Activated CD8-positive, alpha-beta memory T cell treated with anti-CD3 and anti-CD28 coated beads, Interleukin-2, amount 50 U/mL, for 48 hours (primary cell): ENCODE results near the gene VPS35L.

Experiments
- DNase-seq: peaks from one replicate; pipeline ENCODE4 v3.0.0-alpha.2; 2020

Gene VPS35L

DNA sequence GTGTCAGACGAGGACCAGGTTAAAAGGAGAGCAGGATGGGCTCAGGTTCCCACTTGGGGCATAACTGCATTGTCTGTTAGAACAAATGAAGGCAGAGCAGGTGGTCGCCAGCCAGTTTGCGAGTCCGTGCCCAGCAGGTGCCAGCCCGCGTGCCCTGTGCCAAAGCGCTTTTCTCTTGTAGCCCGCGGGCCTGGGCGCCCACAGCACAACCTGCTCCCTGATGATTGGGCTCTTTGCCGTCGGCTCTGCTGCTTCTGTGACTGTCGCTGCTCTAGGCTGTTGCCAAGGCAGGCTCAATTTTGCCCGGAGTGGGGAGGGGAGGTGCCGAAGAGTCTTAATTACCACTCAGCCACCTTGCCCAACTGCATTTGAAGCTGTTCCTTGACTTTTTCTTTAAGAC, 141.5 kb downstream of the VPS35L start:
- DNase-seq: no peak

DNA sequence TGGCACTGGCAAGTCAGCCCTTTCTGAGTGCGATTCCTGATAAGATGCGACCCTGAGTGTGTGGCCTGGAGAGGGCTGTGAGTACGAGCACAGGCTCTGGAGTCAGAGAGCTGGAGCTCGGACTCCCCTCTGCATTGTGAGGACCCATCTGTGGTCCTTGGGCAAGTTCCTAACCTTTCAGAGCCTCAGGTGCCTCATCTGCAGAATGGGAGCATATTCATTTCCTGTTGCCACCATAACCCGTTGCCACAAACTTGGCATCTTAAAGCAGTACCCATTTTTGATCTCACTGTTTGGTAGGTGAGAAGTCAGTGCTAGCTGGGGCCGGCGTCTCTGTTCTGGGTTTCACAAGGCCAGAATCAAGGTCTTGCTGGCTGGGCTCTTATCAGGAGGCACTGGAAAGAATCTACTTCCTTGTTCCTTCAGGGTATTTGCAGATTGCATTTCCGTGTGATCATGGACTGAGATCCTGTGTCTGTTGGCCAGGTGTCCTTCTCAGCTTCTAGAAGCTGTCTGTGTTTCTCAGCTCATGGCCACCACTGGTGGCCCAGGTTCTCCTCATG, 142.3 kb downstream of the VPS35L start:
- DNase-seq: no peak

DNA sequence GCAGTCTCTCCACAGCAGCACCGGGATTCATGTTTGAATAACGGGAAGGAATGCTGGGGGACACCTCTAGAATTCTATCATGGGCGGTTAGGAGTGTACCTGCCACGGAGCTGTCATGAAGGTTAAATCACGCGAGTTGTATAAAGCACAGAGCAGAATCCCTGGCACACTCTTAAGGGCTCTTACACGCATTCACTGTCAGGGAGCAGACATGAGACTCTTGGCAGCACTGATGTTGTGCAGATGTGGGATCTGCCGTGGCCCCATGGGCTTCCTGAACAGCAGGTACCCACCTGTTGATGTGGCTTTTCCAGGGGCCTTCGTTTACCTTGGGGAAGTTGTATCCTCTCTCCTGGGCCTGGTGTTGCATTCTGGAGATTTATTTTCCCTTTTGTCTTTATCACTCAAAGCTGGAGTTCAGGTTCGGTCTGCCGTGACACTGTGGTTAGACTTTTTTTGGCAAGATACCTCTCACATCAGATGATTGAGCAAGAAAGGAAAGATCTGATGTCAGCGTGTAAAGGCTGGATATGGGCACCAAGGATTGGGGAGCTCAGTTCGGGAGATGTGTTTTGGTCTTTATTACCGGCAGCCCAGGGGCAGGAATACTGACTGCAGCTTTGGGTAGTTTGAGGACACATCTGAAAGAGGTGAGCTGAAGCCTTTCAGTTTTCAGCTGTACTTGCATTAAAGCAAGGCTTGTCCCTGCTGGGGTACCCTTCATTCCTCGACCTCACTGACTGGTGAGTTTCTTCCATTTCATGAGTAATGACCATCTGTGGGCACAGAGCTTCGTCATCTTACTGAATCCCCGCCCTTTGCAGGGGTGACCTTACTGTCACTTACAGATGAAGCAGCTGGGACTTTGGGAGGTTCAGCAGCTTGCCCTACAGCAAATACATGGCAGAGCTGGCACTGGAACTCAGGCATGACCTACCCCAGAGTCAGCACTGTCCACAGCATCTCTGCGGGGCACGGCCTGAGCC, 143.3 kb downstream of the VPS35L start:
- no peak for DNase-seq

DNA sequence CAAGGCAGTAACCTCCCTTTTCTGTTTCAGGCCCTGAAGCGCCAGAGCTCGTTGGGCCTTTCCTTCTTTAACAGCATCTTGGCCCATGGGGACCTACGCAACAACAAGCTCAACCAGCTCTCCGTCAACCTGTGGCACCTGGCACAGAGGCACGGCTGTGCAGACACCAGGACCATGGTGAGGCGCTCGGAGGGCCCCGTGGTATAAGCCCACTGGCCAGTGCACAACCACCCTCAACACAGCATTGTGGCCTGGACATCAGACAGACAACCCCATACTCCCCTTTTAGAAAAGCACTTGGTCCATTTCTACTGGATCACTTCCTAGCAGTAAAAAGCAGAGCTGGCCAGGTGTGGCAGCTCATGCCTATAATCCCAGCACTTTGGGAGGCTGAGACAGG, 144.0 kb downstream of the VPS35L start:
- no peak for DNase-seq

DNA sequence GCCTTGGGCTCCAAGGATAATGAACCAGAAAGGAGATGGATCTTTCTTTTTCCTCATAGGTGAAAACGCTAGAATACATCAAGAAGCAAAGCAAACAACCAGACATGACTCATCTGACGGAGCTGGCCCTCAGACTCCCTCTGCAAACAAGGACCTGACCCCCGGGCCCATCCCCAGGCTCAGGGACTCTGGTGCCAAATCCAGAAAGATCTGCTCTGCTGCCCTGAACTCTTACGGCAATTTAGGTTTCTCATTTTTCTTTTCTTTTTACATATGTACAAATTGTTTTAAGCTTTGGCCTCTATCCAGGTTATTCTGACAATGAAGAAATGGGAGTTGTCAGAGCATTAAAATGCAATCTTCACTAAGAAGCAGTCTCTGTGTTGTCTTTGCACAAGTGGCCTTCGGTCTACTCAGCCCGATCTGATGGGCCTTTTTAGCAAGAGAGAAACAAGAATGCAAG, 144.8 kb downstream of the VPS35L start:
- DNase-seq: no peak

DNA sequence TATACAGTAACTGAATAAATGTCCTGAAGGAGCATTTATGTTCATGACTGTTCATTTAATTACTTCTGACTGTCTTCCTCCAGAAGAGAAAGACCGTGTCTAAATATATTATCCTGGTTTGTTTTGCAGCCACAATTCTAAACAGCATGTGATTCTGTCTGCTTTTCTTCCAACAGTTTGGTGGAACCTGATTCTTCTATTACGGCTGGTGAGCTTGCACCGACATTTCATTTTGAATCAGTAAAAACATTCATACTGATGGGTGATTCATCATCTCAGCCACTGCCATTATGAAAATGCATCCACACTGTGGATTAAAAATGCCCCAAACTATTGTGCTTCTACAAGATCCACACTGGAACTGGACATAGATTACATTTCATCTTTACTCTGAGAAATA, 145.6 kb downstream of the VPS35L start:
- no peak for DNase-seq

DNA sequence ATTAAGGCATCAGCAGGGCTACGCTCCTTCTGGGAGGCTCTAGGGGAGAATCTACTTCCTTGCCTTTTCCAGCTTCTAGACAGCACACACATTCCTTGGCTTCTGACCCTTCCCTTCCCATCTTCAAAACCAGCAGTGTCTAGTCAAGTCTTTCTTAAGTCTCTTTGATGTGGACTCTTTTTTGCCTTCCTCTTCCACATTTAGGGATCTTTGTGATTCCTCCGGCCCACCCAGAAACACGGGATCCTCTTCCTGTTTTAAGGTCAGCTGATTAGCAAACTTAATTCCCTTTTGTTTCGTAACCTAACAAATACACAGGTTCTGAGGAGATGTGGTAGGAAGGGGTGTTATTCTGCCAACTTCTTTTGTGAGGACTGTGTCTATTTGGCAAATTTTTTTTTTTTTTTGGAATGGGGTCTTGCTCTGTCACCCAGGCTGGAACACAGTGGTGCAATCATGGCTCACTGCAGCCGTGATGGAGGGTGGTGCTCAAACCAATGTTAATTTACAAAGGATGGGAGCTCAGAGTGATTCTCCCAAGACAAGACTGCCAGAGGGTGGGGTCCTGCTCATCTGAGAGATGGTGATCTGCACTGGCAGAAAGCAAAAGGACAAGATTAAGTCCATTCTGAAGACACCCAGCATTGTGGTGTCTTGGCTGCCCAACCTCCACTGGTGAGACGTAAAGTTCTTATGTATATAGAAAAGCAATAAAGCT, 147.8 kb downstream of the VPS35L start:
- DNase-seq: no peak

DNA sequence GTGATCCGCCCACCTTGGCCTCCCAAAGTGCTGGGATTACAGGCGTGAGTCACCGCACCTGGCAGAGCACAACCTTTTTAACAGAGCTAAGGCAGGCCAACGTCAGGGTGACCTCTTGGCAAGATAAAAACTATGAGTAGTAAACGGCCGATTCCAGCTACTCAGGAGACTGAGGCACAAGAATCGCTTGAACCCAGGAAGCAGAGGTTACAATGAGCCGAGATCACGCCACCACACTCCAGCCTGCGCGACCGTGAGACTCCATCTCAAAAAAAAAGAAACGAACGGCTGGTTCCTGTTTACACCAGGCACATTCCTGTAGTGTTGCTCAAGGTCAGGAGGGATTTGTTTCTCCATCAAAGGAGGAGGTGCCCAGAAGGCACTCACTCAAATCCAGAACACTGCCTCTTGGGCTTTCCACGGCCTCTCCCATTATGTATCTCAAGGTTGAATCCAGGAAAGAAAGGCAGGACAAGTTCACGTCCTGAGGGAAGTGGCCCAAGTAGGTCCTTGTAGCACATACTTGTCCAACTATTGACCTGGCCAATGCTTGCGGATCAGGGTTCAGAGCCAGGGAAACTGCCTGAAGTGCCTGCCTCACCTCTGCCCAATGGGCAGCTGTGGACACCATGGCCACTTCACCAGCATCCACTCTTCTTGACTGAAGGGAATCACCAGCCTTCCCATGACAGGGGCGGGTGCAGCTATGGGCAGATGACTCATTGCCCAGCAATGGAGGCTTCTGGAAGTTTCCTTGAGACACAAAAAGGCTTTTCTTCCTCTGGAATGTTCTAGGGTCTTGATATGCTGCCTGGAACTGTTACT, 149.0 kb downstream of the VPS35L start:
- no peak for DNase-seq

DNA sequence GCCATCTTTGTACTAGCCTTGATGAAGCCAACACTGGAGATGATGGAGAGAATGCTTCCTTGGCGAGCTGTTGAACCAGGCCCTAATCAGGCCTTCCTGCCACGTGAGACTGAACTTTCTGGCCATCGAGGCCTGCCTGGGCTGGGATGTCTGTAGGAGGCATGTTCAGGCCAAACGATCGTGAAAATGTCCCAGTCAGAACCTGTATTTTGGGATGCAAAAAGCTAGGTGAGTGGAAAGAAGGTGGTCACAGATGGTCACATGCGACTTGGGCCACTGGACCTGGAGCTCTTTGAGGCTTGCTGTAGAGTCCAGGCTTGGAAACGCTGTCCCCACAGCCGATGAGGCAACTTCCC, 149.6 kb downstream of the VPS35L start:
- no peak for DNase-seq

DNA sequence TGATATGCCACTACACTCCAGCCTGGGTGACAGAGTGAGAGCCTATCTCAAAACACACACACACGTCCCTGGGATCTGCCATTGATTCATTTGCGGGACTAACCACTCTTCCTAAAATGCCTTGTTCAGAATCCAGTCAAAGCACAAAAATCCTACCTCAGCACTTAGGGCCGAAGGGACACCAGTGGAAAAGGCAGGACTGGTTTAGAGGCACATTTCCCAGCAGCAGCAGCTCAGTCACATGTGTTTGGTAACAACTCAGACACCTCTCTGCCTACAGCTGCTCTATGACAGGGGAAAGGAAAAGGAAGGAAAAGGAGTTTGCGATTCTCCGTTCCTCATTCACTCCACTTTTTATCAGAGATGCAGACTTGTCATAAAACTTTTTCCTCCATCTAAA, 150.3 kb downstream of the VPS35L start:
- DNase-seq: no peak

DNA sequence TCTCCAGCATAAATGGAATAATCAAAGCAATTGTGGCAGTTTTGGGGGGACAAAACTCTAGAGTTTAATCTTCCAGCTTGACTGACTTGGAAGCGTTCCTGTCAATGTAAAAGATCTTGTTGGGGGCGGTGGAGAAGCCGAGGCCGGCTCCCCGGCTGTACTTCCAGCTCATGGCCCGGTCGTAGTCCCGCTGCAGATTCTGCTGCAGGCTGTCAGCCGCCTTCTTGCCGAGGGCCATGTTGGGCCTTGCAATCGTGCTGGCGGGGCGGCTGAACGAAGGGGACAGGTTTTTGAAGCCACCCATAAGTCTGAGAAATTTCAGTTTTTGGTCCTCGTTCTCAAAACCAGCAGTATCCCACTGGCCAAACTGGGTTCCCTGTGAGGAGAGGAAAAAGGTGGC, 151.3 kb downstream of the VPS35L start:
- DNase-seq: no peak

DNA sequence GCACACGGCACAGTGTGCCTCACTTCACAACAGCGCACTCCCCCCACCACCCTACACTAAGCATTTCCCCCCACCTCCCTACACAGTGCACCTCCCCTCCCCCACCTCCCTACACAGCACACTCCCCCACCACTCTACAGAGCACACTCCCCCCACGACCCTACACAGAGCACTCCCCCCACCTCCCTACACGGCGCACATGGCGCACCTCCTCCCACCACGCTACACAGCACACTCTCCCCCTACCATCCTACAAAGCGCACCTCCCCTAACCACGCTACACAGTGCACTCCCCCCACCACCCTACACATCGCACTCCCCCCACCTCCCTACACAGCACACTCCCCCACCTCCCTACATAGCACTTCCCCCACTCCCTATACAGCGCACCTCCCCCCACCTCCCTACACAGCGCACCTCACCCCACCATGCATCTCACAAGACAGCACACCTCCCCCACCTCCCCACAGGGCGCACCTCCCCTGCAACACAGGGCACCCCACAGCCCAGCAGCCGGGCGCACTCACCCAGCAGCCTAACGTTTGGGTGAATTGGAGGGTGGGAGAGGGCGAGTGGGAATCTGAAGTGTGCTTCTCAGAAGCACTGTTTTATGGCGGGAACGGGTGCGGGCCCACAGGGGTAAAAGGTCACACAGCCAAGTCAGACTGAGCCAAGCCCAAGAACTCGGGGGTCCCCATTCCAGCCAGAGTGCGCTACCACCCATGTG, 152.2 kb downstream of the VPS35L start:
- DNase-seq: no peak

DNA sequence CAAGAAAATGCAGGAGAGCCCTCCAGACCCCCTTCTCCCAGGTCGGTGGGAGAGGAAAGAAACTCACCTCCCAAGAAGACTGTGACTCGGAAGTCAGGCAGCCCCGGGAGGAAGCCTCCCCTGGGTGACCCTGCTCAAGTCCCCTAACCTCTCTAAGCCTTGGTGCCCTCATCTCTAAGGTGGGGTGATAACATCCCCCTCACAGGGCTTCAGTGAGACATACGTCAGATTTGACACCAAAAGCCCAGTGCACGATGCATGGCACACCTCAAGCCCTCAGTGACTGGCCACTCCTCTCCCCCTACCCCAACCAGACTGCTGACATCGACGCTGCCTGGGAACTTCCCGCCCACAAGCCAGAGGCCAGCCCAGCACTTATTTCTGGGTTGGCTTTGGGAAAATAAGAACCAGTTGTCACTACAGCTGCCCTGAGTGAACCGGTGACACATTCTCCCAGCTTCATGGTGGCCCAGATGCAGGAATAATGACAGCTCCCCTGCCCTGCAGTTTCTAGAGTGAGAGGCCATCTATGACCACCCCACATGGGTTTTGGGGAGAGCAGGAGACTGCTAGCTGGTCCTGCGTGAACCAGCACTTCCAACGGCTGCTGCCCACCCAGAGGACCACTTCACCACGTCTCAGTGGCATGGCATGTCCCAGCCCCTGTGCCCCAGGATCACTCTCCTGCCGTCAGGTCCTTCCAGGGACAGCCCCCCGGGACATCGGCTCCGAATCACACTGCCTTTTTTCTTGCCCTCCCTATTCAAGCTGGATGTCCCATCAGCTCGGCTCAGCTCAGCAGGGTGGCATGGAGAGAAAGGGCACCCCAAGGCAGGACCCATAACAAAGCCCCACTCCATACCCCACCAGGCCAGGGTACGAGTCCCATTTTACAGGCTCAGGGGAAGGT, 153.0 kb downstream of the VPS35L start:
- DNase-seq: no peak

DNA sequence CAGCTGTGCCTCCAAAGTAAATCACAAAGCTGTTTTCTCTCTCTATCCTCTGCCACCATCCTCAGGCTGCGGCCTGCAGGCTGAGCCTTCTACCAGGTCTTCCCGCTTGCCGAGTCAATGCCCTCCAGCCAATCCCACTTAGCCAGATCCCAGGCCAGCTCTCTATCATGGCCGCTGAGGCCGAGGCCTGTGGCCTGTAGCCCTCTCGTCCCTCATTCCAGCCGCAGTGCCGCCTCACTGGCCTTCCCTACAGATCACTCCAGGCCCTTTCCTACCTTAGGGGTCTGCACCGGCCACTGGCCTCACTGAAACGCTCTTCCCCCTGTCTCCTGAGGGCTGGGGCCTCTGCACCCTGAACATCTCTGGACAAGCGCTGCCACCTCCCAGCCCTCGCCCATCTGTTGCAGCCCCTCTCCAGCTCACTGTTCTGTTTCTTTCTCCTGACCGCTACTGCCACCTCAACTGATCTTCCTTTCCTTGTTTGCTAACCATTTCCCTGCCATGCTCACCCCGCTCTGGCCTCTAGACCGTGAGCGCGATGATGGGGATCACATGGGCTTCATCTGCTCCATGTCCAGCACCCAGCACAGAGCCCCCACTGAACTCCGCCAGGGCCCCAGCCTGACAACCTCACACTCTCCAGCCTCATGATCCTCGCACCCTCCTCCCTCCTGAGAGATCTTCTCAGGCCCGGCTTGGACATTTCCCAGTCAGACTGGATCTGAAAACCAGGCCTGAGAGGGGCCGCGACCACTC, 154.1 kb downstream of the VPS35L start:
- no peak for DNase-seq

DNA sequence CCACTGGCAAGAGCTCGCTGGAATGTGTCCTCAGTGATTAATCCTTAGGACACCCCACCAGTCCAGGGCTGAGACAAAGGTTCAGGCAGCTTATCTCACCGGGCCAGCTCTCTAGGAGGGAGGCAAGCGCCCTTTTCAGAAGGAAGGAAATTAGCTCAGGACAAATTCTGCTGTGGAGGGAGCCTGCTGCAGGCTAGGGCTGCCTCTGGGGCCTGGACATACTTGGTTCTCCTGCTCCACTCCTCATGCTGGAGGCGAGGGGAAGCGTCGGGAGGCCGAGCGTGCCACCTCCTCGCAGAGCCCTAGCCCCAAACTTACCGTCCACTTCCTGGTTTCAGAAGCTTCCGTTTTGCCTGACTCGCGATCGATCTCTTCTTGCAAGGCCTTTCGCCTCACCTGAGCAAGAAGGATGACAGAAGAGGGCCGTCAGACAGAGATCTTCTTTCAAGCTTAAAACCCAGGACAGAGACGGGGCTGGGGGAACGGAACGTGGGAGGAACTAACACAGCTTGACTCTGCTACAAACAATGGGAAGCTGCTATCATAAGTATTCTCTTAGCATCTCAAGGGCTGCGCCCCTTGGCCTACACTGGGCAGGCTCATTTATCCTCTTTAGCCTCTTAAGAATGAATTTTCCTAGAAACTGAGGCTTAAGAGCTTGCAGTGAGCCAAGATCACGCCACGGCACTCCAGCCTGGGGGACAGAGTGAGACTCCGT, 154.8 kb downstream of the VPS35L start:
- DNase-seq: no peak

DNA sequence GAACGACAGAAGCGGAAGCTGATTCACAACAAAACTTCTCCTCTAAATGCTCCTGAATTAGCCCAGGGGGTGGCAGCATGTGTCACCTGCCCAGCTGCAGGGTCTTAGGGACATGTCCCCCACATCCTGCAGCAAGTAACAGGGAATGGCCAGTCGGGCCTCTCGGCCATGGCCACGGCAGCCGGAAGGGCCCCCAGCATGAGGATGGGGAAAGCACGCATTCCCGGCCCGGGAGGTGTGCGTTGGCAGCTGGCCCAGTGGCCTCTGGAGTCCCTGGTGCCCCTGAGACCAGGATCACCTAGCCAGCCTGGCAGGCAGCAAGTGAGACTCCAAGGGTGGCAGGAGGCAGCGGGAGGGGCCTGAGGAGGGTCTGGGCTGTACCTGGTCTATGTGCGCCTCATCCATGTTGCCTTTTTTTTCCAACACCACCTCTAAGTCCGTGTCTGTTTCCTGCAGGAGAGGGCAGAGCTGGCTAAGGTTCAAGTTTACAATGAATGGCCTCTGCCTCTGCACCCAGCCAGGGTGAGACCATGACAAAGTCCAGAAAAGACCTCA, 155.6 kb downstream of the VPS35L start:
- no peak for DNase-seq

DNA sequence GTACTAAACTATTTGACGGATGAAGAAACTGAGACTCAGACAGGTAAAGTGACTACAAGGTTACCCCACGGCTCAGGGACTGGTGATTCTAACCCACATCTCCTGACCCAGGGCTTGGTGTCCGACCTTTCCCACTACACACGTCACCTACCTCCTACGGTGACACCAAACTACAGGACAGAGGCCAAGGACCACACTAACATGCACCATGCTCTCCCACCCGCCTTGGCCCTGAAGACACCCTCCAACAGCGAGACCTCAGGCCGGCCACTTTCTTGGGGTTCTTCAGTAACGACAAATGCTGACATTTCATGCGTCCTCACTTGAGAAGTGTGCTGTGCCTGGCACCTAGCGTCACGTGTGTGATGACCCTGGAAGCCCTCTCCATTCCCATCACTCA, 156.1 kb downstream of the VPS35L start:
- no peak for DNase-seq

DNA sequence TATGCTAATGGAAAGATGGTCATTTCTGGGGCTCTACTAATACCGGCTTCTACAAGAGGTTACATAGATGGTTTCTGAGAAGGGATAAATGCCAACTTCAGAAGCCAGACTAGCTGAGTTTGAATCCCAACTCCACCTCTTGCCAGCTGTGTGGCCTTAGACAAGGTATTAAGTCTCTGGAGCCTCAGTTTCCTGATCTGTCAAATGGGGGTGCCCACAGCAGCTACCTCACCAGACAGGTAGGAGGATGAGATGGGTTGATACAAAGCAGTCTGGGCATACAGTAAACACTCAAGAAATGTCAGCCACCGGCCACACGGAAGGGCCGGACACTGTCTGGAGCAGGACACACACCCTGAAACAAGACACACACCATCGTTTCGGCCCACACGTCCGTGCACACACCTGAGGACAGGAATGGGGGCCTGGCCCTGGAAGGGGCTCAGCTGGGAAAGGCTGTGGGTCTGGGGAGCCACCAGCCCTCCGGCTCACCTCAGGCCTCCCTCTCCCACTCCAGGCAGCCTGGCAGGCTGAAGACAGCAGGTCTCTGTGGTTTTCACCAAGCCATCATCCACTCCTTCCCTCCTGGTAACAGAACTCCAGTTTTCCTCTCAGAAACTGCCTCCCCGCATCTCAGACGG, 157.0 kb downstream of the VPS35L start:
- DNase-seq: no peak

DNA sequence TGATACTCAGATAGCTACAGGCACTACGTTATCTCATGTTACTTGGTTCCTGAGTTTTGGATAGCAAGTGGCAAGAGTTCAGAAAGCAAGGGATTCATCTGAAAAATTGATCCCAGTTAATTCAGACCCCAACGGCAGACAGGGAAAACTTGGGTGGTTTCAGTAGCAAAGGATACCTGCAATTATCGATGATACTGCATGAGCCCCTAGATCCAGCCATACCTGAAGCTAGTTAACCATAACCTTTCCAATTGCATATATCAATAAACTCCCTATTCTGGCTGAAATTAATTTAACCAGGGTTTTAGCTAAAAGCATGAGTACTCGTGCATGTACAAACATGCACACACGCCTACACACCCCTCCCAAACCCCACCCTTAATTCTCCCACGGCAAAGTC, 158.2 kb downstream of the VPS35L start:
- no peak for DNase-seq
